ENCODE results near the gene ALAD. TPM values are rescaled to one million over a fixed set of nuclear protein-coding genes. Genes with fewer than 3 reads are reported as not detected.

The ALAD gene
- total RNA-seq, 1 donor from 2014 or later: 22.9 TPM

DNA sequence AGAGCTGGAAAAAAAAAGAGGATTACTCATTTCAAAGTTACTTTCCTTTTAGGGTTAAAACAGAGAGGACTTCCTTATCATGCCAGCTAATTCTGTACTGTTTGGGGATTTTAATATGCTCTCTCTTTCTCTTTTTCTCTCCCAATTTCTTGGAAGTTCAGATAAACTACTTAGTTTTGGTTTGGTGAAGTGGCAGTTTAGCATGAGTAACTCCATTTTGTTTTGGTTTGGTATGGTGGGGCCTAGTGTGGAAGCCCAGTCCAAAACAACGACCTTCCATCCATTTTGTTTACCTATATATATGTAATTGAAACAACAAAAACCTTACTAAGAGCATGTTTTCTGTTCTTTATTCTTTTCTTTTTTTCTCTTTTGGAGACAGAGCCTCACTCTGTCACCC, 55.4 kb downstream of the ALAD start:
- DNase-seq: no peak

DNA sequence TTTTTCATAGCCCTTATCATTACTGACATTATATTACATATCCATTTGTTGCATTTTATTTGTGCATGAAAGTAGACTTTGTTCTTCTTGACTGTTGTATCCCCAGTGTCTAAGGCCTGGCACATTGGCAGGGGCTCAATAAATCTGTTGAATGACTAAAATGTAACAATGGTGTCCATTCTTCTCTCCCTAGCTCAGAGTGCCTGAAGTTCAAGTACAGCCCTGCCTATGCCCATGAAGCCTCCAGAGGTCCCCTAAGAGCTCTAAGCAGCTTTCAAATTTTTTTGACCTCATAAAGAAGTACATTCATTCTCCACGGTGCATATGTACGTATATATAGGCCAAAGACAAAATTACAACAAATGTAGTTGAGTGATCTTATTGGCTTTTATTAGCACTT, 55.9 kb downstream of the ALAD start:
- DNase-seq: no peak

DNA sequence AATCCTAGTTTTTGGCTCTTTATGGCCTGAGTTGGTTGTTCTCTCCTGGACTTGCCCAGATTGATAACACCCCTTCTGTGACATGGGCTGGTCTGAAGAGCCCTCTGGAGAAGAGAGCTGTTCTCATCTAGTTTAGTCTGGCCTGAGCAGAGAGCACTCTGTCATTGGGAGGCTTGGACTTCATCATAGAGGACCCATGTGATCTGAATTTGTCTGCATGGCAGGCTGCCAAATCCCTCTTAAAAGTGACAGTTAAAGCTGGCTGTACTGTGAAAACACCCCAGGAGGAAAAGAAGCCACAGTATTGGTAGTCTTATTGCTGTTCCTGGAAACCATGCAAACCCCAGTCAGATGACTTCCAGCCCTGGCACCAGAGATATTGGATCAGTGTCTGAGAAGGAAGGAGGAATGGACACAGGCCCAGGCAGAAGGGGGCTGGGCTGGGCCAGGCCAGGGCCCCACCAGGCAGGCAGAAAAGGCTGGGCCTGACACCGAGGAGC, 57.3 kb downstream of the ALAD start:
- DNase-seq: peak; percentile 53

DNA sequence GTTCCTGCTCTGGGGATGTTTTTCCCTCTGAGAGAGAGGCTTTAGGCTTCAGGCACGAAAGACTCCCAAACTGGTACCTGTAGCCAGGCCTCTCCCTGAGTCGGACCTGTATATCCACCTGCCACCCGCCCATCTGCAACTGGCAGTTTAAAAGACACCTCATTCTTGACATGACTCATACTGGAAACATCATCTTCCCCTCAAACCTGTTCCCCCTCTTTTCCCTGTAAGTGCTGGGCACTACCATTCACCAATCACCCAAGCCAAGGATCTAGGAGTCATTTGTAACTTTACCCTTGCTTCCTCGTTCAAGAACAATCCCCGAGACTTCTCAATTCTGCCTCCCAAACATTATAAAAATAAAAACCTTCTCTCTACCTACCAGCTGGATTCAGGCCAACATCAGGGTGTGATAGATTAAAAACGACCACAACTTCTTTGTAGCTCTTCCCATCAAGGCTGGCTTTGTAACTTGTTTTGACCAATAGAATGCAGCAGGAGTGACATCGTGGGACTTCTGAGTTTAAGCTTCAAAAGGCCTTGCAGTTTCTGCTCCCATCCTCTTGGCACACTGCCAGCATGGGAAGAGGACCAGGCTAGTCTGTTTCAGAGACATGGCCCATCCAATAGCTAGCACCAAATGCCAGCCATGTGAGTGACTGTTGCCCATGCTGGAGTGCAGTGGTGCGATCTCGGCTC, 59.2 kb downstream of the ALAD start:
- peak; percentile 4 for DNase-seq

DNA sequence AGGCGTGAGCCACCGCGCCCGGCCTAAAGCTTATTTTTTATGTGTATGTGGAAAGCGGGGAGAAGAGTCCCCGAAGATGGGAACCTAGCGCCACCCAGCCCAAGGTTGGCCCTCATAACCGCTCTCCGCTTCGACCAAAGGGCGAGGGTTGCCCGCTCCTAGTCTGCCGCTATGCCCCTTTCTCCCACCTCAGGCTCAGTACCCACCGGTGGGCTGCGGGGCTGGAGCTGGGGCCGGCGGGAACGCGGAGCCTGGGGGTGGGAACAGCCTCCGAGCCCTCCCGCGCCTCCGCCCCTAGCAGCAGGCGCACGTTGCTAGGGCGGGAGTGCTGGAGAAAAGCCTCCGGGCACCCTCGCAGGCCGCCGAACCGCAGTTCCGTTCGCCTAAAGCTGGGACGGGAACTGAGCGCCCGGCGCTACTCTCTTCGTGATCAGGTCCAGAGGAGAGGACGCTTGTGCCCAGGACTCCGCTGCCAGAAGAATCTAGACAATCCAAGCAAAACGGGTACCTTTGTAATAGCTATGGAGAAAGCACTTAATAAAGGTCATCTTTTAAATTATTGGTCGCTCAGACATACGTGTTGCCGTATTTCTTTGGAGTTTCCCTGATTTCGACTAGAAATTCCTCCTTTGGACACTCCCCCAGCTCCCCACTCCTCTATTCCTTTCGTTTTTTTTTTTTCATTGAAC, 60.9 kb downstream of the ALAD start, which contains the start of gene WDR31:
TSS of gene WDR31 (minus strand) at position 265 of the 689 bp plus-strand sequence. CDS start 8,253 bp downstream, outside the sequence.
- DNase-seq: peak; percentile 91

DNA sequence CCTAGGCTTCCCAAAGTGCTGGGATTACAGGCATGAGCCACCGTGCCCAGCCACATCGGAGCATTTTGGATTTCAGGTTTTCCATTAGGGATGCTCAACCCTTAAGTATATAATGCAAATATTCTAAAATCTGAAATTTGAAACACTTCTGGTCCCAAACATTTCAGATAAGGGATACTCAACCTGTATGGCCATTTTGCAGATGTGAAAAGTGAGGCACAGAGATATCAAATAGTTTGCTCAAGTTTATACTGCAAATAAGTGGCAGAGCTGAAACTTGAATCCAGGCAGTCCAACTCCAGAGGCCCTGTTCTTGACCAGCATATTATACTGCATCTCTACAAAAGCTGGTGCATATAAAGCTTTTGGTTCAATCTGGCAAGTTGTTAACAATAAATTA, 63.4 kb downstream of the ALAD start:
- no peak for DNase-seq

Other genes starting within 250 kb of the ALAD start
- 24.3 TPM for gene FKBP15, start 180.0 kb downstream of the ALAD start, total RNA-seq
- 24.6 TPM for gene SLC31A1, start 179.7 kb downstream of the ALAD start, total RNA-seq
- gene CDC26, start 125.7 kb downstream of the ALAD start, total RNA-seq: 23.6 TPM
- 20.1 TPM for gene PRPF4, start 125.6 kb downstream of the ALAD start, total RNA-seq
- gene RNF183, start 97.9 kb downstream of the ALAD start, total RNA-seq: 0.20 TPM
- gene WDR31, start 61.0 kb downstream of the ALAD start, total RNA-seq: 2.3 TPM
- 3.9 TPM for gene BSPRY, start 51.7 kb downstream of the ALAD start, total RNA-seq
- gene HDHD3, start 24.3 kb downstream of the ALAD start, total RNA-seq: 7.3 TPM
- 26.4 TPM for gene POLE3, start 9.4 kb upstream of the ALAD start, total RNA-seq
- gene C9orf43, start 9.5 kb upstream of the ALAD start, total RNA-seq: 0.59 TPM
- 42.8 TPM for gene RGS3, start 62.4 kb upstream of the ALAD start, total RNA-seq